Measurements from ENCODE around the gene C5orf58.

GRCh38 chr5:170289764-170290163 is 57.0 kb downstream of the C5orf58 start:
- TF ChIP-seq SUZ12 (IDR thresholded peaks at IDR 0.05; ENCODE audit: extremely low read depth, insufficient read depth, insufficient read length) (no peak), YY1 (IDR thresholded peaks at IDR 0.05; ENCODE audit: insufficient read depth, insufficient read length) (no peak), ZNF274 (IDR thresholded peaks at IDR 0.05; ENCODE audit: low read depth, low read length) (no peak)
